Upper lobe of left lung (tissue), 6 donors: ENCODE results near the gene MBOAT1. TPM values are rescaled to one million over a fixed set of nuclear protein-coding genes. Genes with fewer than 3 reads are reported as not detected.

Source experiments
- ATAC-seq, 2 donors: fragments of 200-7000 bp; cut with Tn5 transposase; one replicate each; pipeline ENCODE4 v1.9.1; 2022; ENCODE audit warnings: mild to moderate bottlenecking in 2 of 2, moderate library complexity in 2 of 2; ENCODE audit not compliant: low FRiP score in 2 of 2
- DNase-seq, 2 donors: peaks; one replicate each; pipeline ENCODE4 v3.0.0-alpha.2; 2019 to 2020
- H3K27ac ChIP-seq, 4 donors: fragments of 200-600 bp; sonication (generic); one replicate each; pipeline ENCODE4 v1.5.1; 2016 to 2019
- H3K27me3 ChIP-seq, 4 donors: fragments of 200-600 bp; sonication (generic); one replicate each; pipeline ENCODE4 v1.5.1; 2017 to 2019
- H3K36me3 ChIP-seq, 4 donors: fragments of 200-600 bp; sonication (generic); one replicate each; pipeline ENCODE4 v1.5.1; 2016 to 2019
- H3K4me1 ChIP-seq, 4 donors: fragments of 200-600 bp; sonication (generic); one replicate each; pipeline ENCODE4 v1.5.1; 2018 to 2019
- H3K4me3 ChIP-seq, 4 donors: fragments of 200-600 bp; sonication (generic); one replicate each; pipeline ENCODE4 v1.5.1; 2017 to 2019; ENCODE audit warnings: mild to moderate bottlenecking in 2 of 4, moderate library complexity in 1 of 4
- H3K9me3 ChIP-seq, 4 donors: fragments of 200-600 bp; sonication (generic); one replicate each; pipeline ENCODE4 v1.5.1; 2018 to 2019
- EP300 ChIP-seq, 4 donors: sonication (generic); formaldehyde crosslinking; IDR thresholded peaks; one replicate each; pipeline ENCODE4 v1.5.1; 2017; ENCODE audit warnings: antibody characterized with exemption in 4 of 4, control low read depth in 2 of 4
- POLR2A ChIP-seq, 4 donors: fragments of 450-650 bp; IDR thresholded peaks; one replicate each; pipeline ENCODE4 v1.5.1; 2016 to 2017; ENCODE audit warnings: antibody characterized with exemption in 4 of 4, mild to moderate bottlenecking in 2 of 4
- POLR2AphosphoS5 ChIP-seq, 2 donors: sonication (generic); formaldehyde crosslinking; IDR thresholded peaks; one replicate each; pipeline ENCODE4 v1.5.1; 2017; ENCODE audit warnings: antibody characterized with exemption in 2 of 2
- WGBS, 2 donors: methylation state at CpG; one replicate each; pipeline ENCODE4 v1.1.5; 2017 to 2018; 5-methylcytosine and 5-hydroxymethylcytosine counted together
- total RNA-seq, 6 donors: library from RNA; depleted of rRNA in 4 of 6; stranded (reverse); fragments of >200 nt in 4 of 6; gene quantifications; one replicate each; pipeline versions ENCODE4 v1.1.0 to v1.2.1, GENCODE V29; 2016 to 2021
- TF ChIP-seq, protein P1 (sequence below), 6 experiments: fragments of 450-650 bp in 4 of 6; fragments of 200-600 bp in 2 of 6; sonication (generic) in 2 of 6; IDR thresholded peaks; one replicate each; pipeline ENCODE4 v1.5.1; 2016 to 2019; ENCODE audit warnings: antibody characterized with exemption in 6 of 6
- donor health status: DM: no; HTN: no; CAD: no; lungs with moderate emphysema.
- donor health status: DM: no; HTN: yes; CAD: no; lungs with severe emphysema.

Gene MBOAT1
- total RNA-seq, 6 donors from 2014 or later: 4.2 to 17.5 (median 12.2) TPM

DNA sequence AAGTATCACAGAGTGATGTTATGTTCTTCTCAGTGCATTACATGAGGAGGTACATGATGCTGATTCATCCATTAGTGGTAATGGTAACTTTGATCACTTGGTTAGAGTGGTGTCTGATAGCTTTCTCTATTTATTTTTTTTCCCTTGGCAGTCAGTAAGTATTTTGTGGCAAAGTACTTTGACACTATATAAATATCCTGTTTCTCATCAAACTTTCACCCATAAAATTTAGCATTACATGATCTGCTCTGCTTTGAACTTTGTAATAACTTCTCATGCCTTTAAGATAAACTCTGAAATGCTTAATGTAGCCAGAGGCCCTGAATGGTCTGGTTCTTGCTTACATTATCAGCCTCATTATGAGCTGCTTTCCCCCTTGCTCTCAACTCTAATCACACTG, 127.9 kb downstream of the MBOAT1 start:
- no peak for TF ChIP-seq POLR2A (IDR thresholded peaks at IDR 0.05)
- TF ChIP-seq, protein P1, sequence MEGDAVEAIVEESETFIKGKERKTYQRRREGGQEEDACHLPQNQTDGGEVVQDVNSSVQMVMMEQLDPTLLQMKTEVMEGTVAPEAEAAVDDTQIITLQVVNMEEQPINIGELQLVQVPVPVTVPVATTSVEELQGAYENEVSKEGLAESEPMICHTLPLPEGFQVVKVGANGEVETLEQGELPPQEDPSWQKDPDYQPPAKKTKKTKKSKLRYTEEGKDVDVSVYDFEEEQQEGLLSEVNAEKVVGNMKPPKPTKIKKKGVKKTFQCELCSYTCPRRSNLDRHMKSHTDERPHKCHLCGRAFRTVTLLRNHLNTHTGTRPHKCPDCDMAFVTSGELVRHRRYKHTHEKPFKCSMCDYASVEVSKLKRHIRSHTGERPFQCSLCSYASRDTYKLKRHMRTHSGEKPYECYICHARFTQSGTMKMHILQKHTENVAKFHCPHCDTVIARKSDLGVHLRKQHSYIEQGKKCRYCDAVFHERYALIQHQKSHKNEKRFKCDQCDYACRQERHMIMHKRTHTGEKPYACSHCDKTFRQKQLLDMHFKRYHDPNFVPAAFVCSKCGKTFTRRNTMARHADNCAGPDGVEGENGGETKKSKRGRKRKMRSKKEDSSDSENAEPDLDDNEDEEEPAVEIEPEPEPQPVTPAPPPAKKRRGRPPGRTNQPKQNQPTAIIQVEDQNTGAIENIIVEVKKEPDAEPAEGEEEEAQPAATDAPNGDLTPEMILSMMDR (IDR thresholded peaks at IDR 0.05): no peak
- TF ChIP-seq POLR2AphosphoS5 (IDR thresholded peaks at IDR 0.05): no peak
- TF ChIP-seq EP300 (IDR thresholded peaks at IDR 0.05): no peak
- H3K27ac ChIP-seq: no peak overlapping the region
- H3K27me3 ChIP-seq: no peaks in the 10 kb centered on the region
- H3K4me1 ChIP-seq: no peaks in the 10 kb centered on the region
- DNase-seq (no peak), ATAC-seq (no peak)
- H3K36me3 ChIP-seq: no peaks in the 10 kb centered on the region
- peaks cover 0 to 5% (median under 1%) of the 10 kb centered on the region in 4 donors for H3K9me3 ChIP-seq
- no peak overlapping the region for H3K4me3 ChIP-seq

DNA sequence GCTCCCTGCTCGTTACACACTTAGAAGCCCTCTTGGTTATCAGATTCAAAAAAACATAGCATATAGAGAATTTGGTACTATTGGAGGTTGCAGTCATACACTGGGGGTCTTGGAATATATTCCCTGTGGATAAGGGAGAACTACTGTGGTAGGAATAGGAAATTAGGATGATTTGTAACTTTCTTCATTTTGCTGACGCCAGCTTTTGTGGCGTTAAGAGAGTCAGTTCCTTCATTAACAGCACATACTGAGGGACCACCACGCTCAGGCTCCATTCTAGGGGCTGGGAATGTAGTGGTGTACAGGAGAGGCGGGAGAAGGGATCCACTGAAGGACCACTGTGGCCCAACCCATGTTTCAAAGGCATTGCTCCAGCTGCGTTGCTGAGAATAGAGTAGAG, 140.3 kb downstream of the MBOAT1 start:
- Histone ChIP-seq H3K36me3 (no peaks in the 10 kb centered on the region), H3K27ac (no peak overlapping the region), H3K9me3 (no peaks in the 10 kb centered on the region), H3K4me1 (no peaks in the 10 kb centered on the region), H3K4me3 (no peak overlapping the region), H3K27me3 (no peaks in the 10 kb centered on the region)
- TF ChIP-seq, protein P1 (IDR thresholded peaks at IDR 0.05): no peak
- no peak for TF ChIP-seq POLR2A (IDR thresholded peaks at IDR 0.05)
- no peak for TF ChIP-seq POLR2AphosphoS5 (IDR thresholded peaks at IDR 0.05)
- no peak for TF ChIP-seq EP300 (IDR thresholded peaks at IDR 0.05)
- WGBS, 2 donors: 90 to 92% methylated on average over 6 of the region's 6 CpGs
- ATAC-seq (no peak), DNase-seq (no peak)

DNA sequence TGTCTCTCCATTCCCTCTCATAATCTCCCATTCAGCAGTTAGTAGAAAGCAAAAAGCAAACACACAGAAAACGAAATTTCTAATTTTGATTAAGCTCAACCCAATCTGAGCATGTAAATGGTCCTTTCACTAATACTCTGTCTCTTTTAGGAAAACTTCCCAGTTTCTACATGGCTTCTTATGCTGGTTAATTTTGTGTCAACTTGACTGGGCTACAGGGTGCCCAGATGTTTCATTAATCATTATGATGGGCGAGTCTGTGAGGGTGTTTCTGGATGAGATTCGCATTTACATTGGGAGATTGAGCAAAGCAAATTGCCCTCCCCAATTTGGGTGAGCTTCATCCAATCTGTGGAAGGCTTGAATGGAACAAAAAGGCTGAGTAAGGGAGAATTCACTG, 142.2 kb downstream of the MBOAT1 start:
- ATAC-seq (no peak), DNase-seq (no peak)
- Histone ChIP-seq H3K4me3 (no peak overlapping the region), H3K27me3 (no peaks in the 10 kb centered on the region), H3K36me3 (no peaks in the 10 kb centered on the region), H3K4me1 (no peaks in the 10 kb centered on the region), H3K9me3 (no peaks in the 10 kb centered on the region), H3K27ac (no peak overlapping the region)
- no peak for TF ChIP-seq EP300 (IDR thresholded peaks at IDR 0.05)
- TF ChIP-seq, protein P1 (IDR thresholded peaks at IDR 0.05): no peak
- no peak for TF ChIP-seq POLR2AphosphoS5 (IDR thresholded peaks at IDR 0.05)
- no peak for TF ChIP-seq POLR2A (IDR thresholded peaks at IDR 0.05)
- 85 to 89% methylated on average over 3 of the region's 3 CpGs for WGBS, 2 donors

DNA sequence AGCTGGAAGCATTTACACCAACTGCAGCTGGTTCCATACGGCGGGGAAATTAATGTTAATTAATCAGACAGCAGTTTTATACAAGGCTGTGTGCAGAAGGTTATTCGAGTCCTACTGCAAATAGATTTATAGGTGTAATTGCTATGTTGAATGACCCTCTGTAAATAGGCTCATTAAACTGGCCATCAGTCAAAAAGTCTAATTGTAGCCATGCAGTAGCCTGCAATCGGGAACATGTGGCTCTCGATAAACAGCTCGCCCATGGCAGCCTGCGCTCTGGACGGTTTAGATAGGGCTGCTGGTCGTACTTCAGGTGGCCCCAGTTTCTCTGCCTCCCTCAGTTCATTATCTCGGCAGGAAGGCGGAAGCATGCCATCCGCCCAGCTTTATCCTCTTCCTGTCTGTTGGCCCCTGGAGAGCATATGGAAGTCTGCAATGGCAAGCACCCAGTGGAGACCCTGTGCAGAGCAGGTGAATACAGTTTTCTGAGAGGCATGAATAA, 143.2 kb downstream of the MBOAT1 start:
- ATAC-seq: no peak
- no peak overlapping the region for H3K27ac ChIP-seq
- DNase-seq: no peak
- H3K27me3 ChIP-seq: no peaks in the 10 kb centered on the region
- H3K36me3 ChIP-seq: no peaks in the 10 kb centered on the region
- TF ChIP-seq POLR2AphosphoS5 (IDR thresholded peaks at IDR 0.05): no peak
- TF ChIP-seq, protein P1 (IDR thresholded peaks at IDR 0.05): no peak
- TF ChIP-seq EP300 (IDR thresholded peaks at IDR 0.05): no peak
- TF ChIP-seq POLR2A (IDR thresholded peaks at IDR 0.05): no peak
- H3K4me3 ChIP-seq: no peak overlapping the region
- H3K4me1 ChIP-seq: no peaks in the 10 kb centered on the region
- 82 to 90% methylated on average over 10 to 12 of the region's 12 CpGs for WGBS, 2 donors
- no peaks in the 10 kb centered on the region for H3K9me3 ChIP-seq

DNA sequence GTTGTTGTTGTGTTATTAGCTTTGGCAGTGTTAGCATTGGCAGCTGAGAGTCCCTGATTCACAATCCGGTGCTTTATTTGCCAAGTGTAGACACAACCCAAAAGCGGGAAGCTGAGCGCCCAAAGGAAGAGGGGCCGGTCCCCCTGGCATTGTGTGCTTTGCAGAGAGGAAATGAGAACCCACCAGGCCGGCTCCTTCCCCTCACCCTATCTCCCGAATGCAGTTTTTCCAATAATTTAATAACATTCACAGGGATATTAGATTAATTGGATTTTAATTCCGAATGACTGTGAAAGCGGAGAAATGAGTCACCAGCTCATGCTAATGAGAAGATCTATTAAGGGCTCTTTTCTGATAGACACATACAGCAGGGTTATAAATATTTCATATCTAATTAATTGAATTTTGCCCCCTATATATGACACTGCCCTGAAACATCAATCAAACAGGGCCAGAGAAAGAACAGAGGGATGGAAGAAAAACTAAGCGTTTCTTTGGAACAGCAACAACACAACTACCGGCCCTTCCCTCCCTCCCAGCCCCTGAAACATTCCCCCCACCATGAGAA, 143.8 kb downstream of the MBOAT1 start:
- Histone ChIP-seq H3K4me3 (no peak overlapping the region), H3K4me1 (no peaks in the 10 kb centered on the region), H3K27ac (no peak overlapping the region), H3K36me3 (no peaks in the 10 kb centered on the region), H3K9me3 (no peaks in the 10 kb centered on the region), H3K27me3 (no peaks in the 10 kb centered on the region)
- TF ChIP-seq POLR2AphosphoS5 (IDR thresholded peaks at IDR 0.05) (no peak), EP300 (IDR thresholded peaks at IDR 0.05) (no peak), POLR2A (IDR thresholded peaks at IDR 0.05) (no peak)
- TF ChIP-seq, protein P1 (IDR thresholded peaks at IDR 0.05): no peak
- DNase-seq (no peak), ATAC-seq (no peak)
- WGBS, 2 donors: 77 to 79% methylated on average over 9 to 10 of the region's 10 CpGs
